GM13976 (cell line): ENCODE results near the gene ZNF281.

Experiments used
- DNase-seq: peaks from one replicate; pipeline ENCODE4 v3.0.0; 2012; ENCODE audit warnings: low spot score
- in situ Hi-C: fragments of 300-500 bp; cut with MboI; formaldehyde crosslinking; loops from one replicate; pipeline ENCODE4 v1.12.0; 2022; ENCODE audit warnings: low sequenced_read_pairs, mixed read lengths, inconsistent platforms; ENCODE audit not compliant: unreplicated experiment
- TF ChIP-seq, protein P1 (sequence below): IDR thresholded peaks from 2 replicates; pipeline ENCODE4 v1.5.1; 2012; ENCODE audit warnings: borderline replicate concordance, mild to moderate bottlenecking; ENCODE audit not compliant: insufficient read depth; ENCODE audit errors: extremely low read depth, missing control alignments, control extremely low read depth

The ZNF281 gene

DNA sequence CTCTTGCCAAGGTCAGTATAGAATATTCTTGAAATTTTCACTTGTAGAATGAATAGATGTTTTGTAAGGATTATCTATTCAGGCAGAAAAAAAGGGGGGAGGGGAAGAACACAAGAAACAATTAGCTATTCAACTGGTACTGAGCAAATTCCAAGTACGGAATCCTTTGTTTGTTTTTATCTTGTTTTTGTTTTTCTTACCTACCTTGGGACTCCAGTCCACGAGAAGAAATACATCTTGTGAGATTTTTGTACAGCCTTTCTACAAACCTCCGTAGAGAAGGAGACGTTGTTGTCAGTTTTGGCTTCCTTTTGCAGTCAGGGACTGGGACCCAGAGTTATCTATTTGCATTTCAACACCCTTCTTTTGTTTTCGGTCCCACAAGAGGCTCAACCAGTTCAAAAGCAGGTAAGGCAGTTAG is 36.0 kb downstream of the ZNF281 start:
- TF ChIP-seq, protein P1, sequence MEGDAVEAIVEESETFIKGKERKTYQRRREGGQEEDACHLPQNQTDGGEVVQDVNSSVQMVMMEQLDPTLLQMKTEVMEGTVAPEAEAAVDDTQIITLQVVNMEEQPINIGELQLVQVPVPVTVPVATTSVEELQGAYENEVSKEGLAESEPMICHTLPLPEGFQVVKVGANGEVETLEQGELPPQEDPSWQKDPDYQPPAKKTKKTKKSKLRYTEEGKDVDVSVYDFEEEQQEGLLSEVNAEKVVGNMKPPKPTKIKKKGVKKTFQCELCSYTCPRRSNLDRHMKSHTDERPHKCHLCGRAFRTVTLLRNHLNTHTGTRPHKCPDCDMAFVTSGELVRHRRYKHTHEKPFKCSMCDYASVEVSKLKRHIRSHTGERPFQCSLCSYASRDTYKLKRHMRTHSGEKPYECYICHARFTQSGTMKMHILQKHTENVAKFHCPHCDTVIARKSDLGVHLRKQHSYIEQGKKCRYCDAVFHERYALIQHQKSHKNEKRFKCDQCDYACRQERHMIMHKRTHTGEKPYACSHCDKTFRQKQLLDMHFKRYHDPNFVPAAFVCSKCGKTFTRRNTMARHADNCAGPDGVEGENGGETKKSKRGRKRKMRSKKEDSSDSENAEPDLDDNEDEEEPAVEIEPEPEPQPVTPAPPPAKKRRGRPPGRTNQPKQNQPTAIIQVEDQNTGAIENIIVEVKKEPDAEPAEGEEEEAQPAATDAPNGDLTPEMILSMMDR = no peak
- in situ Hi-C loops = no loop called here
- no peak for DNase-seq

DNA sequence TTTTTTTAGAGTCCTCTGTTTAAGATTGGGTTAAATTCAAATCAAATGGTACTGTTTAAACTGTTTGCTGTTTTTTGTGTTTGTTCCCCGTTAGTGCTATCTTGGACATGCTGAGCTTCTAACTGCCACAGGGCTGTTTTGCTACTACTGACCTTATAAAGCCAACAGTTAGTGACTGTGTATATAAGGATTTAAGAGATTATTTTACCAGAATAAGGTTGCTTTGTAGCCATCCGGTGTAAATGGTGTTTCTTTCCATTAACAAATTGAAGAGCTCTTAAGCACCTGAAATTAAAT is 37.0 kb downstream of the ZNF281 start:
- TF ChIP-seq, protein P1 = no peak
- in situ Hi-C loops = no loop called here
- DNase-seq = no peak

DNA sequence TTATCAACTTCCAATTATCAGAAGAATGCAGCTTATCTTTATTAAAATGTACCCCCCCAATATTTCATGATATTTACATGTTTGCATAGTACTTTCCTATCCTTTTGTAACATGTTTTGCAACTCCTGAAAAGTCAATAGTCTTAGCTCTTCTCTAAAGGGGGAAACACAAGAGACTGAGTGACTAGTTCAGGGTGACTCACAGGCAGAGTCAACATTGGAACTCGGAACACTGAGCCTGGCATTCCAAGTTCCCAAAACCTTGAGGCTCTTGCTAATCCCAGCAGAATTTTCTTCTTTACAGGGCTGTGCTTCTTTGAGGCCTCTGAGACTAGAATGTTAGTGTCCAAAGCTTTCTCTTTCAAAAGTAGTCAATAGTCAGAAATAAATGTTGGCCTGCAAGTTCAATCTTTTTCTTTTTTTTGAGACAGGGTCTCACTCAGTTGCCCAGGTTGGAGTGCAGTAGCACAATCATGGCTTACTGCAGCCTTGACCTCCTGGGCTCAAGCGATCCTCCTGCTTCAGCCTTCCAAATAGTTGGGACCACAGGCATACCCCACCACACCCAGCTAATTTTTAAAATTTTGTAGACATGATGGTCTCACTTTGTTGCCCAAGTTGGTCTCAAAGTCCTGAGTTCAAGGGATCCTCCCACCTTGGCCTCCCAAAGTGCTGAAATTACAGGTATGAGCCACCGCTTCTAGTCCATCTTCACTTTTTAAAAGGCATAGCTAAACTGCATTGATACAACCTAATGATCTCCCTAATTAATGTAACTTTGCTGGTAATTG is 37.5 kb downstream of the ZNF281 start:
- in situ Hi-C loops = no loop called here
- no peak for DNase-seq
- TF ChIP-seq, protein P1 = no peak

DNA sequence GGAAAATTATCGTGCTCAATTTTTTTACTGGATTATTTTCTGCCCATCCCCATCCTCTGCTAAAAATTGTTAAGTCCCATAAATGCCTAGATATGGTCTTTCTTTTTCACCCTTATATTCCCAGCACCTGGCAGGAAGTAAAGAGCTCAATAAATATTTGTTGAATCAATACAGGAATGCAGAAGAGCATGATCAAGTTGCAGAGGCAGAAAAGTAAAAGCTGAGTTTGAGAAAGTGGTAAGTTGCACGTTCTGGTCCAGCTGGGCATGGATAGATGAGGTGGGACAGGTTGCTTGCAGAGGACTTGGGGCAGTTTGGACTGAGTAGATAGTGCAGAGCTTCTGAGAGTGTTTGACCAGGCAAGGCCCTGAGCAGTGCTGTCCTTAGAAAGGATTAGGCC is 40.1 kb downstream of the ZNF281 start:
- TF ChIP-seq, protein P1 = no peak
- DNase-seq = no peak
- in situ Hi-C loops = no loop called here

DNA sequence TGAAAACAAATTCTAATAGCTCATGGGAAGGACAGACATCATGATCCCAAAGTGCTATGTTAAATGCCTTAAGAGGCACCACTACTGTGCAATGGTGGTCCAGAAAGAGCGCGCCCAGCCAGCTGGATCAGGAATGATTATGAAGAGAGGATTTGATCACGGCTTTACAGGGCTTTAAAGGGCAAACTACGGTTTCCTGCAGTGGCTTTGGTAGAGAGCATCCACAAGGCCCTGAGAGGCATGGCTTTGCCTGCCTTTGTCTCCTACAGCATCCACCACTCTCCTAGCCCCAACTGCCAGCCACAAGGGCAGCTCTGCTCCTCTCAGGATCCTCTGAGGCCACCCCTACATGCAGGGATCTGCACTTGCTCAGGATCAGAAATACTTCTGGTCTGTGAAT is 40.7 kb downstream of the ZNF281 start:
- in situ Hi-C loops = no loop called here
- TF ChIP-seq, protein P1 = no peak
- DNase-seq = no peak

DNA sequence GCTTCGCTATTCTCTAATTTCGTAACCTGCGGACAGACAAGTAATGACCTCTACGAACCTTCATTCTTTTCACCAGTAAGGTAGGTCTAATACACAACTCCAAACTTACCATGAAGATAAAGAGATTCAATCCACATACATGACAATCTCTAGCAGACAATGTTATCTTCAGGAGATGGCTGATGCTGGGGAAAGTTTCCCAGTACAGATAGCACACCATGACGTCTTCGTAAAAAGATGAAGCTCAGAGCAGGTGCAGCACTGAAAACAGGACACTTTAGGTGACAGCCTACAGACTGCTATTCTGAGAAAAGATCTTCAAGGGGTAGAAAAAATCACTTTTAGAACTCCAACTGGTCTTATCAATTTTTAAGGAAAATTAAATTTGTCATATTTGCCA is 41.3 kb downstream of the ZNF281 start:
- no peak for DNase-seq
- in situ Hi-C loops = no loop called here
- TF ChIP-seq, protein P1 = no peak

DNA sequence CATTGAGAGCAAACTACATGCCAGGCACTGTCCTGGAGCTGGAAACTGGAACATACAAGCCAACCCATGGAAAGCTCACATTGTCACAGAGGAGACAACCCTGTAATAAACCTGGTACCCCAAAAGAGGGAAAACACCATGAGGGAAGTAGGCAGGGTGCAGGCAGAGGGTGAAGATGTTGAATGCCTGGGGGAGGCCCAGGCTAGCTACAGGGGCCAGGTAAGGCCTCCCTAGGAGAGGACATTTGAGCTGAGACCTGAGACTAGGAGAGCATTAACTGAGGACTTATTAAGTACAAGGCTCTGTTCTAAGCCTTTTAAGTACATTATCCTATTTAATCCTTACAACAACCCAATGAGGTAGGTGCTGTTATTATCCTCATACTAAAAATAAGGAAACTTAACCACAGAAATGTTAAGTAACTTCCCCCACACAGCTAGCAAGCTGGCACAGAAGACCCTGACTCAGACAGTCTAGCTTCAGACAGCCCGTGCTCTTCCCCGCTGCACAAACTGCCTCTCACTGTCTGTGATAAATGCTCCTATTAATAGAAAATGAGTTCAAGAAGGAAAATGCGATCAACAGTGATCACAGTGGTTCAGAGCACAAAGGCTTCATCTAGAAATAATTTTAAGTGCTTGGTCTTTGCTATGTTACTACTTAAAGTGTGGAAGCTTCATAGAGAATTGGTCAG is 41.8 kb downstream of the ZNF281 start:
- DNase-seq = no peak
- in situ Hi-C loops = no loop called here

More for the DNA sequence above, 41.8 kb downstream of the ZNF281 start:
- TF ChIP-seq, protein P1 = no peak
